ENCODE data around the gene TUBA8. TPM values are rescaled to one million over a fixed set of nuclear protein-coding genes. Genes with fewer than 3 reads are reported as not detected.
A peak's percentile ranks its signal among the peaks of the same experiment; 100 is the strongest.

Gene TUBA8
- total RNA-seq, 1 donor from 2014 or later = not detected

GRCh38 chr22:18078329-18079041, 32.1 kb upstream of the TUBA8 start:
- peak overlapping the region; percentile 100 for H3K4me3 ChIP-seq (ENCODE audit: low read depth, low read length)
- no peak for TF ChIP-seq CTCF (conservative IDR thresholded peaks at IDR 0.05; ENCODE audit: low read depth, low read length)
- DNase-seq (ENCODE audit: low read depth) = no peak

DNA sequence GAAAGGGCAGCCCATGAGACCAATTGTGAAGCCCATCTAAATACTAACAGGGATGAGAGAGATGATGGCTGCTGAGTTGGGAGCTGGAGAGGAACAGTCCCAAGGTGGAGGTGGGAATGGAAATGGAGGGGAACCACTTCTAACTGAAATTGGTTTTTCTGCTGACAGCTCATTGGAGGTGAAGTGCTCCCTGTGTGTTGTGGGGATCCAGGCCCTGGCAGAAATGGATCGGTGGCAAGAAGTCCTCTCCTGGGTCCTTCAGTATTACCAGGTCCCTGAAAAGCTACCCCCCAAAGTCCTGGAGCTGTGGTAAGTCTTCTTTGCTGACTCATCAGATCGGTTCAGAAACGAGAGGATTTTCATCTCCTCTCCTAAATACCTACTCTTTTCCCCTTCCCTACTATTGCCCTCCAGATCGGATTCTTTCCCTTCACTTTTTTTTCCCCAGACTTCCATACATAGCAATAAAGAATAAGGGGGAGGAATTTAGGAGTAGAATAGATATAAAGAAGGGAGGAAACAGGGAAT, 30.8 kb upstream of the TUBA8 start:
- no peak overlapping the region for H3K4me3 ChIP-seq (ENCODE audit: low read depth, low read length)
- no peak for TF ChIP-seq CTCF (conservative IDR thresholded peaks at IDR 0.05; ENCODE audit: low read depth, low read length)
- no peak for DNase-seq (ENCODE audit: low read depth)

GRCh38 chr22:18081416-18081815, 29.2 kb upstream of the TUBA8 start:
- TF ChIP-seq CTCF (conservative IDR thresholded peaks at IDR 0.05; ENCODE audit: low read depth, low read length) = no peak
- H3K4me3 ChIP-seq (ENCODE audit: low read depth, low read length) = no peak overlapping the region
- DNase-seq (ENCODE audit: low read depth) = no peak

- TF ChIP-seq CTCF (conservative IDR thresholded peaks at IDR 0.05; ENCODE audit: low read depth, low read length) = no peak
- H3K4me3 ChIP-seq (ENCODE audit: low read depth, low read length) = no peak overlapping the region
- DNase-seq (ENCODE audit: low read depth) = no peak
Measured at GRCh38 chr22:18082467-18082866, 28.1 kb upstream of the TUBA8 start.

DNA sequence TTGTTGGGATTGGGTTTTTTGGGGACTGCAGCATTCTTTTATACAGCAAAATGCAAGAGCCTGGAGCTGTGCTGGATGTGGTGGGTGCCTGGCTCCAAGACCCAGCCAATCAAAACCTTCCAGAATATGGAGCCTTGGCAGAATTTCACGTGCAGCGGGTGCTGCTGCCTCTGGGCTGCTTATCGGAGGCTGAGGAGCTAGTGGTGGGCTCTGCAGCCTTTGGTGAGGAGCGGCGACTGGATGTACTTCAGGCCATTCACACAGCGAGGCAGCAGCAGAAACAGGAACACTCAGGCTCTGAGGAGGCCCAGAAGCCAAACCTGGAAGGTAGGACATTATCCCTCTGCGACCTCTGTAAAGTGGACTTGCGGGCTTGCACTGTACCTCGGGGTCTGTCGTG, 27.2 kb upstream of the TUBA8 start:
- no peak for TF ChIP-seq CTCF (conservative IDR thresholded peaks at IDR 0.05; ENCODE audit: low read depth, low read length)
- H3K4me3 ChIP-seq (ENCODE audit: low read depth, low read length) = no peak overlapping the region
- no peak for DNase-seq (ENCODE audit: low read depth)

GRCh38 chr22:18085188-18085587, 25.4 kb upstream of the TUBA8 start:
- DNase-seq (ENCODE audit: low read depth) = no peak
- no peak for TF ChIP-seq CTCF (conservative IDR thresholded peaks at IDR 0.05; ENCODE audit: low read depth, low read length)
- H3K4me3 ChIP-seq (ENCODE audit: low read depth, low read length) = no peak overlapping the region

DNA sequence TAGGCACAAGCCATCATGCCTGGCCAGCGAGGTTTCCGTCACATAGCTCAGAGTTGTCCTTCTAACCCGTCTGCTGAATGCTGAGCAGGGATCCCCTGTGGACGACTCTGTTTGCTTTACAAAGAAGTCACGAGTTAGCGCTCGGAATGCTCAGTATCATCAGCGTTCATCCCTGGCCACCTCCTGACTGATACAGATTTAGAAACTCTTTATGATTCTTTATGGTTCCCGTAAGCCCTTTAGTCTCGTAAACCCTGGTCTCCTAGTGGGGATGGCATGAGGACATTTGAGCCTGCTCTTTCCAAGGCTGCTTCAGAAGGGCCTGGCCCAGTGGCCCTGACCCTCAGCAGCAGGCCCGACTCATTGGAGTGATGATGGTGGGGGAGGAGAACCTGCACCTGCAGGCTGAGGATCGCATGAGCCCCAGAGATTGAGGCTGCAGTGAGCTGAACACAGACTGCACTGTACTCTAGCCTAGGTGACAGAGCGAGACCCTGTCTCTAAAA, 23.2 kb upstream of the TUBA8 start:
- no peak overlapping the region for H3K4me3 ChIP-seq (ENCODE audit: low read depth, low read length)
- TF ChIP-seq CTCF (conservative IDR thresholded peaks at IDR 0.05; ENCODE audit: low read depth, low read length) = no peak
- DNase-seq (ENCODE audit: low read depth) = no peak

Measured in epithelial cell of proximal tubule (primary cell).